UCSD-AML1 (cell line): Measurements from ENCODE around the gene ARPP21.
"Not testable (repeated sequence)": the region's sequence is repeated elsewhere in the genome, so short reads cannot be mapped to it uniquely, and the experiment has no call there.

Experiments used
- DNase-seq: peaks from one replicate; lab custom pipeline; 2025; ENCODE audit not compliant: unreplicated experiment; lab: John Stamatoyannopoulos, UW

The ARPP21 gene

DNA sequence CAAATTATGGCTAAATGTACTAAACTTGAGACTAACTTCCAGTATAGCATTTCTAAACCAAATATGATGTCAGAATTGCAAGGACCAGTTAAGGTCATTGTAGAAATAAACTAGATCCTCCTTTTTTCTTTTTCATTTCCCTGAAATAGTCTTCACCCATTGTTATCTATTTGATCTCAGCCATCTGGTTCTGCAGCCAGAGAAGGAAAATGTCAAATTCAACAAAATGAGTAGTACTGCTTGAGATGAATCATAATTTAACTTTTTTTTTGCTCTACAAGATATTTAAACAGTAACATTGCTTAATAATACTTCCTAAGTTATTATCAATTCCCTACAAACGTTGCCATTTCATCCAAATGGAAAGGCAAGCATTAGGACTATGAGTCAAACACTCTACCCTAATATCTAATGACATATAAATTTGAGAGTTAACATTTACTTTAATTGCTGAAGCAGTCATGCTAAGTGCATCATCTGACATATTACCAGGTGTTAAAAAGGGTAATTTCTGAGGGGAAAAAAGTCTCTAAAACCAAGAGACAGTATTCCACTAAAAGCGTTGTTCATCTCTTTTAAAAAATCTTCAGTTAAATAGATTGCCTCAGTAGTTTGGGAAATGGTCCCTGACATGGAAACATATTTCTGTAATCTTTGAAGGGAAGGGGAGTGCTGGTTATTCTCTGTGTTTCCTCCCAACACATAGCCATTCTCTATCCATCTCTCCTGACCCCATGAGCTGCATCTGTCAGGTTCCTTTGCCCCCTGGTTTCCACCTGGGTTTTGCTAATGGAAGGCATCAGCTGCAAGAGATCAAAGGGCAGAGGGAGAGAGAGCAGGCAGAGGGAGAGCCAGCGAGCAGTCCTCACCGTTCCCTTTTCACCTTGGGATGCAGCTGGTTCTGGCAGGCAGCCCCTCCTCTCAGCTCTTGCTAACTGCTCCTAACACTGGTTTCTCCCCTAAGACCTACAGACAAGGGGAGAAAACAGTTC, 138.5 kb downstream of the ARPP21 start:
- DNase-seq, result no peak

DNA sequence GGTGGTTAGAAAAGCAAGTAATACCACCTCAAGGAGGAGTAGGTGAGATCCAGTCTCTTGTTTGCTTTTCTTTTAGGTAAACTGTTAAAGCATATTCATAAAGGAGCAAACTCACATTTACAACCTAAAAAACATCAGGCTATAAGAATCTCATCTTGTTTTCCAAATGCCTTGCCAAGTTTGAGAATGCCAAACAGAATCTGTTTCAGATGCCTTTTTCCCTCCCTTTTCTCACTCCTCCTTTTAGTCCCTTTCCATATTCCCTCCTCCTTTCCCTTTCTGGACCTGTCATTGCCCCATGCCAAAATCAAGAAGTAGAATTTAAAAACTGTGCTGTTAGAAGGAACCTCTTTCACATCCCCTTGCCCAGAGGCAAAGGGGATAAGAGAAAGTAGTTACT, 140.3 kb downstream of the ARPP21 start:
- DNase-seq, result no peak

DNA sequence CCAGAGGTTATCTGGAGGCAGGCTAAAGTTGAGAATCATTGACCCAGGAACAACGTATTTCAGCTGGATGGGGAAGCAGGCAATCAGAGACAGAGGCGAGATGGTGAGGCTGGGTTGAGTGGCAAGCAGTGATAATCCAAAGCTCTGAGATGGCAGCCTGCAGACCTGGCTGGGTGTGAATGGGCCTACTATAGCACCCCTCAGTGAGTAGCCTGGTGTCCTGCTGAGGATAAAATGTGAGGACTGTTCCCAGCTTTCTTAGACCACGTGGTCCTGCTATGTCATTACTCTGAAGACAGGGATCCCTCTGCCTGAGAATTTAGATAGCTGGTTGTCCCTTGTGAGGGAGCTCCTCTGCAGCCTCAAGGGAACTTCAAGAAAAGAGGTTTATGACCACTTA, 141.5 kb downstream of the ARPP21 start:
- DNase-seq, result no peak

DNA sequence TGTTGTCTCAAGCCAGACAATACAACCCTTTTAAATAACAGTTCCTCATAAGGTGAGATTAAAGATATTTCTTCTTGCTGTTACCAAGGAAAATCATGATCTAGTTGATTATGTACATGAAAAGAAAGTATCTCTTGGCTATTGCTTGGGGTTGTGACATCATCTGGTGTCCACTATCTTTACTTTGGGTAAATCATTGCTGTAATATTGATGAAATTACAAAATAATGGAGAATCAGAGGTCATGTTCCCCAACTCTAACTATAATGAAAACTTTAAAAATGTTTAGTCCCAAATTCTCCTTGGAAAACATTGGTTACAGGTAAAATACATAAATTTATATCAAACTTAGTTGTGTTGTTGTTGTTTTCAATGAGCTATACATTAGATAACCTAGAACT, 142.2 kb downstream of the ARPP21 start:
- no peak for DNase-seq

DNA sequence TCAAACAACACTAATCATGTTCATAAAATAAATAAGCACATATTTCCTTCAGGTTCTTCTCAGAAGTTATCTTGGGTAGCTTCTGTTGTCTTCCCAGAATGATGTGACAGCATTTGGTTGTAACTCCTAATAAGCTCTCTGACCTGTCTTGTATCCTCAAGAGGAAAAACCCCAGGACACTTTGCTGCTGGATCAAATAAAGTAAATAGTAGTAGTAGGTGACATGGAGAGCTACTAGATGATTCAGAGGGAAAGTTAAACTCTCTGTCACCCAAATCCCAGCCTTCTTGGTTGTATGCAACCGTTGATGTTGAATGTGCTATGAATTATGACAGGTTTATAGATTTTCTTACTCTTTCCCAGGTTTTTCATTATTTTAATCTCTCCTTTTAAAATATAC, 143.0 kb downstream of the ARPP21 start:
- DNase-seq, result no peak

DNA sequence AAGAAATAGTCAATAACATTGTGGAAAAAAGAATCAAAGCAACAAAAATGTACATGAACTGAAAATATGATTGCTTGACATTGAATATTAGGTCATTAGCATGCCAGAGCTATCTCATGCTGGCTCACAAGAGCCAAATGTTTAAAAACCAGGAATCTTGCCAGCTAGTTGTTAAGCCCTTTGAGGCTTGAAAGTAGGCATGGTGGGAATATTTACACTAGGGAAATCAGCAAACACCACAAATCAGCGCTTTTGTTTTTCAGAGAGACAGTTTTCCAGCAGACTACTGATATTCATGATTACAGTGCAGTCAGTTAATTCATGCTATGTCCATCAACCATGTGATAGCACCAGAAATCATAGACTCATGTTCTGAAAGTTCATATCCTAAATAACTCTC, 144.8 kb downstream of the ARPP21 start:
- no peak for DNase-seq

DNA sequence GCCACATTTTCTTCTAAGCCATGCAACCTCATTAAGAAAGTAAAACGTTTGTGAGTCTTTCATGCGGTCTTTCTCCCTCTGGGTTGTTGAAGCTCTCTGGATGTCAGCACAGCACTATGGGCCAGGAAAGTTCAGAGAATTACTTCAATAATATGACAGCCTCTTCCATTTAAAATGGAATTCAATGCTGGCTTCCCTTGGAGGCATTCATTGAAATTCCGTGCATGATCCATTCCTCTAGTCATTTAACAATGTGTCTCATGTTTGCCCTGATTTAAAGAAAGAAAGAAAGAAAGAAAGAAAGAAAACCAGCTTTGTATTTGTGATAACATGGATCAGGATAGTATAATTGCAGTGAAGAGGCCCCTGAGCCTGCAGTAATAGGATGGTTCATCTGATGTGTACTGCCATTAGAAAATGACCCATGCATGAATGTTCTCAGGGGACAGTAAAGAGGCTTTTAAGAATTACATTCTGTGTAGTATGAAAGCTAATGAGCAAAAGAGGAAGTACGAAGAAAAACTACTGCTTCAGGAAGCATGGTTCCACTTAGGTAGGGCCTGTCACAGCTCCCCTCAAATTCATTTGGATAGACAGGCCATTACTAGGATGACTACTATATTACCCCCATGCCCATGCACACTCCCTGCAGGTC, 146.0 kb downstream of the ARPP21 start:
- DNase-seq, result no peak

DNA sequence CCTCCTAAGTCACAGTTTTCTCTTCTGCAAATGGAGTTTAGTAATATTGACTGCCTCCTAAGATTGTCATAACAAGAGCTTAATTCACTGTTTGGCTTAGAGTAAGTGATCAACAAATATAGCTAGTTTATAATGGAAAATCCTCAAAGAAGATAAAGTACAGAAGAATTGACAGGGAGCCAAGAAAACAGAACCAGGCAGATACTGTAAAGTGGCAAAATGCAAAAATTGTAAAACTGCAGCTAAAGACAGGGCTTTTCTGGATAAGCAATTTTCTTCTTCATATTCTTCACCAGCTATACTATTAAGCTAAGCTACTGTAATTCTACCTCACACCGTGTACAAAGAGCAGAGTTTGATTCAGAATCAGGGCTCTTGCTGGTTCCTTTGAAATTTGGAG, 148.6 kb downstream of the ARPP21 start:
- no peak for DNase-seq

DNA sequence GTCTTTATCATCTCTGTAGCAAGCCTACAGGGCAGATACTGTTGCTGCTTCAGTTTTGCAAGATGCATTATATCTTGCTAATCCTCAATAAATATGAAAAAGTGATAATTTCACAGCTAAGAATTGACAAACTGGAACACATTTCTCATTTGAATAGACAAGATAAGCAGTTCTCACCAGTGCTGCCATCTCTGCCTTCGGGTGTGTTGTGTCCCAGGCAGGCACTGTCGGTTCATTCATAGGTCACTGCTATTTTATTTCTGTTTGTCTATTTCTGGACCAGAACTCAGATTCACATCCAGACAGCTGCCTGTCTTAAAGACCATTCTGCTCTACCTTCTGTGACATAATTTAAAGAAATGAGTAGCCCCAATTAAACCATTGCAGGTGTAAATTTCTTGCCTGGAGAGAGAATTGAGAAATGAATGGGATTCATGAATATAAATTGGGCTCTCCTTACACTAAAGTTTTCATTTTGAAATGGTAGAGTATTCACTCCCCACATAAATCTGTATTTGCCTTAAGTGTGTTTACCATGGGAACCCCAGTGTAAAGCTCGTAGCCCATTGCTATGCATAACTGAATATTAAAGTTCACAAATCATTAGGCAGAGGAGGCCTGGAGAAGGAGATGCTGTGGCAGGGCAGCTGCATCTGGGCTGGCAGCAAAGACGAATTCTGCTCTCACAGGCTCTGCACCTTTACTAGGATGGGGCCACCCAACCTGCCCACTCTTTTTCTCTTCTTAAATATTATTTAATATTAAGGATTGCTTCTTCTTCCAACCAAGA, 149.9 kb downstream of the ARPP21 start:
- DNase-seq, result no peak

DNA sequence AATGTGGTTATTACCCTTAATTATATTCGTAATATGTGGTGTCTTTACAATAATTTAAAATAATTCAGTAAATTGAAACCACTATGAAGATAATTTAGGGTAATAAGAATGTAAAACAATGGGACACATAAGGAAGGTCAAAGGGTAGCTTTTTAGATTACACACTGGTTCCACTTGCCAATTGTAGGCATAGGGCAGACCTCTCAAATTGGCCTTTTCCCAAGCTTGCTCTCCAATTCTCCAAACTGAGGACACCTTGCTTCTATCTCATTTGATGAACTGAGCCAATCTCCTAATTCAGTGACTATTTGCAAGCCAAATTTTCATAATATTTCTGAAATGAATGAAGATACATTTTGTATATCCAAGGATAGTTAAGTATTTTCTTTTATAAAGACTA, 151.4 kb downstream of the ARPP21 start:
- no peak for DNase-seq

DNA sequence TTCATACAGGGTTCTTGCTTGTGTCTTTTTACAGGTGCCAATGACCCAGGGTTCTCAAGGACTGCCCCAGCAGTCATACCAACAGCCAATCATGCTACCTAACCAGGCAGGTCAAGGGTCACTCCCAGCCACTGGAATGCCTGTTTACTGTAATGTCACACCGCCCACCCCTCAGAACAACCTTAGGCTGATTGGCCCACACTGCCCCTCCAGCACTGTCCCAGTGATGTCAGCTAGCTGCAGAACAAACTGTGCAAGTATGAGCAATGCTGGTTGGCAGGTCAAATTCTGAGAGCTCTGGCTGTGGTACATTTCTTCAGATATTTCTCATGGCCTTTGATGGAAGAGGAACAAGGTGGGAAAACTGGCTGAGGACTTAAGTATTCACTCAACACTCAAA, 154.3 kb downstream of the ARPP21 start:
- no peak for DNase-seq

DNA sequence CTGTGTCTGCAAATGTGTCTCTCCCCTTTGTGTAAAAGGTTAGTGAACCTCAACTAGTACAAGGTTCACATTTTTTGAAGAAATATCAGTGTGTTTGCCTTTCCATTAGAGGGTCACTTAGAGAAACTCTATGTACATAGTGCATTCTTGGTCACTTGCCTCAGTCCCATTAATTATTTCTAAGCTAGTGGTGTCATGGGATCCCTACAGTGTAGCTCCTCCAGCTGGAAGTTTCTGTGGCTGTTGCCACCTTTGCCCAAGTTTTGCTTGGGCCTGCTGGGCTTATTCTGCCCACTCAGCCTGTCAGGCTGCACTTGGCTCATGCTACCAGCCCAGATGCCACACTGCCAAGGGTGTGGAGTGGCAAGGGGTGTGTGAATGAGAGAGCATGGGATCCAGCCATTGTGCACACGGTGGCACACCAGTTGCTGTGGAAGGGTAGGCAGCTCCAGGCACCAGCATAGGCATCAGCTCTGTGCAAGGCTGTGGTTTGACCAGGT, 161.7 kb downstream of the ARPP21 start:
- DNase-seq, result no peak

DNA sequence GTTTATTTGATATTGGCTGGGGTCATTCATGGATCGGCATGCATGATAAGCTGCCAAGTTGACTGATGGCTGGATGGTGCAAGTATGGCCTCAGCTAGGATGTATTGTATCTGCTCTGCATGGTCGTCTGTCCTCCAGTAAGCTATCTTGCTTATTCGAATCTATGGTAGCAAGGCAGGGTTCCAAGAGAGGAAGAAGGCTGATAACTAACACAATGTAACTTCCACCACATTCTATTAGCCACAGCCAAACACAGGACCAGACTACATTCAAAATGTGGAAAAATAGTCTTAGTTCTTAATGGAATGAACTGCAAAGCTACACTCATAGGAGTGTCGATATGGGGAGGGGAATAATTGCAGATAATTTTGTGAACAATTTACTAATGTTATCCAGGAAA, 175.2 kb downstream of the ARPP21 start:
- DNase-seq, result no peak

DNA sequence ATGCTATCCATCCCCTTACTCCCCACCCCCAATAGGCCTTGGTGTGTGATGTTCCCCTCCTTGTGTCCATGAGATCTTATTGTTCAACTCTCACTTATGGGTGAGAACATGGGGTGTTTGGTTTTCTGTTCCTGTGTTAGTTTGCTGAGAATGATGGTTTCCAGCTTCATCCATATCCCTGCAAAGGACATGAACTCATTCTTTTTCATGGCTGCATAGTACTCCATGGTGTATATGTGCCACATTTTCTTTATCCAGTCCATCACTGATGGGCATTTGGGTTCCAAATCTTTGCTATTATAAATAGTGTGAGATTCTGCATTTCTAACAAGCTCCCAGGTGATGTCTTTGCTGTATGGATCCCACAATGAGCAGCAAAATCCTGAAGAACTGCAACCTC, 176.5 kb downstream of the ARPP21 start:
- not testable (repeated sequence) for DNase-seq

DNA sequence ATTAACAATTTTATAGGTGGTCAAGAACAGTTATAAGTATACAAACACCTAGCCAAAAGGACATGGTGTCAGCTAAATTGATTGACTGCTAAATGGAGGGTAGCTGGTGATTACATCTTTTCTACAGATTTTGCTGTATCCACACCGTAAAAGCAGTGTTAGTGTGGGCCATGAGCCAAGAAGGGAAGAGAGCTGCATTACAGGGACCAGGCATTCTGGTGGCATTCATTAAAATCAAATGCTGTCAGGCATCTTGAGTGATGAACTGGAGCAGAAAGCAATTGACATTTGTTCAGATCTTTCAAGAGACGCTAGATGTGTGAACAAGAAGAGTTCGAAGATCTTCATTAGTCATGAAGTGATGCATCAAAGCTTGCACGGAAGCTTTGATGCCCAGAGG, 177.9 kb downstream of the ARPP21 start:
- no peak for DNase-seq

DNA sequence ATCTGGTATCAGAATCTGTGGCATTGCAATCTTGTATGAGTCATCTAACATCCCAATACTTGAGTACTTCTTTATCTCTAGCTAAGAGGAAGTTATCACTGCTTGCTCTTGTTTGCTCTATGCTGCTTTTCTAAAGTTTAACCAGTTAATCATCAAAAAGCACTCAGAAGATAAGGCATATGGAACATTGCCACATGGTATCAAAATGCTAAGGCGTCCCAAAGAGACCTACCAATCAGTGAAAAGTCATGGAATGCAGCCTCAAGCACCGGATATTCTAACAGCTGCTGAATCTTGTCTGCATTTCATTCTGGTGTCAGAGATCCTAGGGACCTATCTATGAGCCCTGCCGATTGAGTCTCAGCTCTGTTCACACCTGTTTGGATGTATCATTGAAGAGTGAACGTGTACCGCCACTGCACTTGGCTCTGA, 192.8 kb downstream of the ARPP21 start:
- DNase-seq, result no peak
